Breast epithelium (tissue), 3 donors: ENCODE results near the gene IFT81.

Source experiments
- CTCF ChIP-seq, 3 donors: fragments of 450-650 bp; IDR thresholded peaks; one replicate each; pipeline ENCODE4 v1.5.1; 2016 to 2017; ENCODE audit warnings: antibody characterized with exemption in 3 of 3, mild to moderate bottlenecking in 3 of 3, moderate library complexity in 3 of 3
- POLR2A ChIP-seq: fragments of 450-650 bp; IDR thresholded peaks from one replicate; pipeline ENCODE4 v1.6.1; 2016; ENCODE audit warnings: antibody characterized with exemption, mild to moderate bottlenecking, moderate library complexity
- POLR2AphosphoS5 ChIP-seq, 3 donors: sonication (generic); formaldehyde crosslinking; IDR thresholded peaks; one replicate each; pipeline ENCODE4 v1.6.1; 2017; ENCODE audit warnings: antibody characterized with exemption in 3 of 3

- TF ChIP-seq CTCF (IDR thresholded peaks at IDR 0.05) (no peak), POLR2AphosphoS5 (IDR thresholded peaks at IDR 0.05) (no peak), POLR2A (no peak)
Measured at GRCh38 chr12:110249716-110250225, 125.6 kb downstream of the IFT81 start.
